HepG2 (cell line): ENCODE results near the gene STKLD1. TPM values are rescaled to one million over a fixed set of nuclear protein-coding genes. Genes with fewer than 3 reads are reported as not detected.

ENCODE experiments used
- ARID2 ChIP-seq: sonication (generic); formaldehyde crosslinking; IDR thresholded peaks from 2 replicates; pipeline ENCODE4 v1.8.1; 2022; ENCODE audit warnings: mild to moderate bottlenecking, missing genetic modification reagents, borderline replicate concordance
- ARNT ChIP-seq: fragments of 450-650 bp; IDR thresholded peaks from 2 replicates; pipeline ENCODE4 v1.6.1; 2017
- BRCA1 ChIP-seq: sonication (generic); formaldehyde crosslinking; IDR thresholded peaks from 2 replicates; pipeline ENCODE4 v1.4.0; 2020; ENCODE audit warnings: missing genetic modification reagents
- CBX1 ChIP-seq: IDR thresholded peaks from one replicate; pipeline ENCODE4 v1.6.1; 2016; ENCODE audit warnings: antibody characterized with exemption, low read depth
- E2F5 ChIP-seq: sonication (generic); formaldehyde crosslinking; conservative IDR thresholded peaks from 2 replicates; pipeline ENCODE4 v1.4.0; 2020; ENCODE audit warnings: missing genetic modification reagents
- FOSL2 ChIP-seq: sonication (generic); formaldehyde crosslinking; IDR thresholded peaks from 2 replicates; pipeline ENCODE4 v1.4.0; 2020; ENCODE audit warnings: missing genetic modification reagents
- KAT8 ChIP-seq: IDR thresholded peaks from 2 replicates; pipeline ENCODE4 v1.6.1; 2016; ENCODE audit warnings: missing genetic modification reagents, missing compliant biosample characterization
- KLF9 ChIP-seq: IDR thresholded peaks from 2 replicates; pipeline ENCODE4 v1.6.1; 2016; ENCODE audit warnings: low read depth
- MEIS2 ChIP-seq: sonication (generic); formaldehyde crosslinking; IDR thresholded peaks from 2 replicates; pipeline ENCODE4 v1.9.0; 2021; ENCODE audit warnings: mild to moderate bottlenecking, missing genetic modification reagents
- NCOA2 ChIP-seq: sonication (generic); formaldehyde crosslinking; IDR thresholded peaks from 2 replicates; pipeline ENCODE4 v1.8.0; 2022; ENCODE audit warnings: inconsistent platforms
- NCOR1 ChIP-seq: fragments of 200-600 bp; sonication (generic); IDR thresholded peaks from 2 replicates; pipeline ENCODE4 v1.7.0; 2017; ENCODE audit warnings: antibody characterized with exemption, low read length, borderline replicate concordance
- NR2F2 ChIP-seq: IDR thresholded peaks from 2 replicates; pipeline ENCODE4 v1.6.1; 2012; ENCODE audit warnings: low read depth, inconsistent platforms, borderline replicate concordance
- PHB2 ChIP-seq: fragments of 450-650 bp; IDR thresholded peaks from 2 replicates; pipeline ENCODE4 v1.6.1; 2018; ENCODE audit not compliant: partially characterized antibody
- POLR2AphosphoS5 ChIP-seq: IDR thresholded peaks from 2 replicates; pipeline ENCODE4 v1.6.1; 2012; ENCODE audit warnings: low read depth, low read length
- SMC3 ChIP-seq: IDR thresholded peaks from 2 replicates; pipeline ENCODE4 v1.6.1; 2011; ENCODE audit warnings: low read length, improper control_type of control experiment
- SP5 ChIP-seq: IDR thresholded peaks from 2 replicates; pipeline ENCODE4 v1.6.1; 2016; ENCODE audit warnings: low read depth, borderline replicate concordance
- ZBTB38 ChIP-seq: sonication (generic); formaldehyde crosslinking; IDR thresholded peaks from 2 replicates; pipeline ENCODE4 v1.5.1; 2020; ENCODE audit warnings: mild to moderate bottlenecking, missing genetic modification reagents
- ZFP36 ChIP-seq: fragments of 150-350 bp; IDR thresholded peaks from 2 replicates; pipeline ENCODE4 v1.6.1; 2018; ENCODE audit warnings: borderline replicate concordance, low read length, low read depth; ENCODE audit not compliant: partially characterized antibody
- ZNF121 ChIP-seq: sonication (generic); formaldehyde crosslinking; IDR thresholded peaks from 2 replicates; pipeline ENCODE4 v1.5.0; 2020; ENCODE audit warnings: mild to moderate bottlenecking, missing genetic modification reagents
- ZNF263 ChIP-seq: sonication (generic); formaldehyde crosslinking; IDR thresholded peaks from 2 replicates; pipeline ENCODE4 v1.4.0; 2020; ENCODE audit warnings: missing genetic modification reagents
- ZNF292 ChIP-seq: sonication (generic); formaldehyde crosslinking; IDR thresholded peaks from 2 replicates; pipeline ENCODE4 v1.8.1; 2022; ENCODE audit warnings: mild to moderate bottlenecking, low read depth, missing genetic modification reagents, borderline replicate concordance
- ZNF329 ChIP-seq: sonication (generic); formaldehyde crosslinking; IDR thresholded peaks from 2 replicates; pipeline ENCODE4 v1.9.0; 2021; ENCODE audit warnings: low read depth, mild to moderate bottlenecking, missing genetic modification reagents
- ZNF550 ChIP-seq: sonication (generic); formaldehyde crosslinking; IDR thresholded peaks from 2 replicates; pipeline ENCODE4 v1.4.0; 2020; ENCODE audit warnings: mild to moderate bottlenecking, missing genetic modification reagents, borderline replicate concordance
- ZNF615 ChIP-seq: sonication (generic); formaldehyde crosslinking; IDR thresholded peaks from 2 replicates; pipeline ENCODE4 v1.5.0; 2020; ENCODE audit warnings: mild to moderate bottlenecking, missing genetic modification reagents, borderline replicate concordance
- ZNF644 ChIP-seq: IDR thresholded peaks from 2 replicates; pipeline ENCODE4 v1.6.1; 2016; ENCODE audit warnings: low read depth
- ZNF713 ChIP-seq: sonication (generic); formaldehyde crosslinking; IDR thresholded peaks from 2 replicates; pipeline ENCODE4 v1.4.0; 2020; ENCODE audit warnings: mild to moderate bottlenecking, missing genetic modification reagents
- ZNF761 ChIP-seq: sonication (generic); formaldehyde crosslinking; conservative IDR thresholded peaks from 2 replicates; pipeline ENCODE4 v1.4.0; 2020; ENCODE audit warnings: mild to moderate bottlenecking, missing genetic modification reagents
- ZNF850 ChIP-seq: sonication (generic); formaldehyde crosslinking; conservative IDR thresholded peaks from 2 replicates; pipeline ENCODE4 v1.9.0; 2021; ENCODE audit warnings: mild to moderate bottlenecking, missing genetic modification reagents
- ZSCAN29 ChIP-seq: sonication (generic); formaldehyde crosslinking; conservative IDR thresholded peaks from 2 replicates; pipeline ENCODE4 v1.4.0; 2020; ENCODE audit warnings: mild to moderate bottlenecking, missing genetic modification reagents
- polyA plus RNA-seq, 8 experiments: library from polyadenylated mRNA; depleted of rRNA in 3 of 8; stranded (reverse) in 7 of 8; unstranded in 1 of 8; fragments of >200 nt; fragmentation: Illumina TruSeq in 4 of 8; extraction: Trizol in 4 of 8; gene quantifications; 2 replicates each; pipeline versions ENCODE4 v1.2.1 to v1.2.3, GENCODE V29; 2011 to 2016; ENCODE audit warnings: low read depth in 4 of 8, missing spikeins in 1 of 8, mixed read lengths in 1 of 8; ENCODE audit not compliant: insufficient read depth in 1 of 8
- total RNA-seq, 5 experiments: library from RNA; depleted of rRNA; stranded (reverse); fragments of >200 nt; fragmentation: Illumina TruSeq; extraction: Trizol; gene quantifications; 2 replicates each; pipeline ENCODE4 v1.2.3, GENCODE V29; 2016; ENCODE audit warnings: low read depth in 1 of 5
- TF ChIP-seq, protein P1 (sequence below): conservative IDR thresholded peaks from 2 replicates; pipeline ENCODE4 v1.6.1; 2018; ENCODE audit warnings: missing genetic modification reagents
- TF ChIP-seq, protein P2 (sequence below): IDR thresholded peaks from 2 replicates; pipeline ENCODE4 v1.6.1; 2016; ENCODE audit warnings: mild to moderate bottlenecking, missing biosample characterization, missing genetic modification reagents

The STKLD1 gene
- total and polyA plus RNA-seq, 2 of the 13 experiments (the other 11 are each of a cell fraction or from before 2014, with no cell fraction given) = 1.5 to 2.2 TPM

- no peak for TF ChIP-seq E2F5
- TF ChIP-seq POLR2AphosphoS5 = peak; percentile 83
- TF ChIP-seq SP5 = peak; percentile 84
- no peak for TF ChIP-seq ZNF615 (CRISPR knock-in tag)
- TF ChIP-seq KAT8 (CRISPR knock-in tag) = peak; percentile 97
- no peak for TF ChIP-seq NCOR1
- TF ChIP-seq ZNF850 (CRISPR knock-in tag) = no peak
- peak; percentile 99 for TF ChIP-seq ZSCAN29
- TF ChIP-seq FOSL2 (CRISPR knock-in tag) = peak; percentile 74
- peak; percentile 61 for TF ChIP-seq CBX1
- TF ChIP-seq ARNT = no peak
- no peak; the same call in 1 of the 2 replicates for TF ChIP-seq ZNF713 (CRISPR knock-in tag)
- TF ChIP-seq SMC3 = no peak
- peak; percentile 31; the same call in 1 of the 2 replicates for TF ChIP-seq KLF9
- 0 out of 2 replicates have a peak, but pooled peaks have one; percentile 50 for TF ChIP-seq ZNF263
- peak; percentile 51; the same call in 1 of the 2 replicates for TF ChIP-seq ZNF329
- TF ChIP-seq, protein P1, sequence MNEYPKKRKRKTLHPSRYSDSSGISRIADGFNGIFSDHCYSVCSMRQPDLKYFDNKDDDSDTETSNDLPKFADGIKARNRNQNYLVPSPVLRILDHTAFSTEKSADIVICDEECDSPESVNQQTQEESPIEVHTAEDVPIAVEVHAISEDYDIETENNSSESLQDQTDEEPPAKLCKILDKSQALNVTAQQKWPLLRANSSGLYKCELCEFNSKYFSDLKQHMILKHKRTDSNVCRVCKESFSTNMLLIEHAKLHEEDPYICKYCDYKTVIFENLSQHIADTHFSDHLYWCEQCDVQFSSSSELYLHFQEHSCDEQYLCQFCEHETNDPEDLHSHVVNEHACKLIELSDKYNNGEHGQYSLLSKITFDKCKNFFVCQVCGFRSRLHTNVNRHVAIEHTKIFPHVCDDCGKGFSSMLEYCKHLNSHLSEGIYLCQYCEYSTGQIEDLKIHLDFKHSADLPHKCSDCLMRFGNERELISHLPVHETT (CRISPR knock-in tag) = peak; percentile 94
- no peak for TF ChIP-seq ZNF644 (CRISPR knock-in tag)
- TF ChIP-seq BRCA1 (CRISPR knock-in tag) = peak; percentile 87; the same call in 1 of the 2 replicates
- no peak for TF ChIP-seq ZNF550 (CRISPR knock-in tag)
- TF ChIP-seq ARID2 (CRISPR knock-in tag) = no peak
- peak; percentile 59; the same call in 1 of the 2 replicates for TF ChIP-seq NCOA2 (CRISPR knock-in tag)
- TF ChIP-seq NR2F2 = no peak
- TF ChIP-seq, protein P2, sequence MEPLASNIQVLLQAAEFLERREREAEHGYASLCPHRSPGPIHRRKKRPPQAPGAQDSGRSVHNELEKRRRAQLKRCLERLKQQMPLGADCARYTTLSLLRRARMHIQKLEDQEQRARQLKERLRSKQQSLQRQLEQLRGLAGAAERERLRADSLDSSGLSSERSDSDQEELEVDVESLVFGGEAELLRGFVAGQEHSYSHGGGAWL (CRISPR knock-in tag) = peak; percentile 96
- TF ChIP-seq PHB2 = no peak
- peak; percentile 88; the same call in 1 of the 2 replicates for TF ChIP-seq ZNF761
- no peak for TF ChIP-seq ZNF121 (CRISPR knock-in tag)
- TF ChIP-seq ZBTB38 (CRISPR knock-in tag) = peak; percentile 97
- TF ChIP-seq MEIS2 (CRISPR knock-in tag) = peak; percentile 72; the same call in 1 of the 2 replicates
- TF ChIP-seq ZFP36 = no peak
- no peak for TF ChIP-seq ZNF292 (CRISPR knock-in tag)
Observed at GRCh38 chr9:133335924-133336811, 40.0 kb upstream of the STKLD1 start, which contains the start of gene SURF6 (continued).
